SK-N-MC (cell line): Measurements from ENCODE around the gene TMEFF1.

ENCODE experiments used
- EZH2 ChIP-seq: fragments of 200-600 bp; sonication (generic); IDR thresholded peaks from one replicate; pipeline ENCODE4 v1.6.1; 2017; ENCODE audit warnings: antibody characterized with exemption
- FOXP2 ChIP-seq: optimal IDR thresholded peaks from 2 replicates; pipeline ENCODE3; 2011; ENCODE audit warnings: mild to moderate bottlenecking, moderate library complexity; ENCODE audit not compliant: insufficient read depth; ENCODE audit errors: extremely low read length, control extremely low read depth
- POLR2AphosphoS5 ChIP-seq: IDR thresholded peaks from 2 replicates; pipeline ENCODE4 v1.6.1; 2012; ENCODE audit warnings: mild to moderate bottlenecking, low read depth, low read length, borderline replicate concordance

DNA sequence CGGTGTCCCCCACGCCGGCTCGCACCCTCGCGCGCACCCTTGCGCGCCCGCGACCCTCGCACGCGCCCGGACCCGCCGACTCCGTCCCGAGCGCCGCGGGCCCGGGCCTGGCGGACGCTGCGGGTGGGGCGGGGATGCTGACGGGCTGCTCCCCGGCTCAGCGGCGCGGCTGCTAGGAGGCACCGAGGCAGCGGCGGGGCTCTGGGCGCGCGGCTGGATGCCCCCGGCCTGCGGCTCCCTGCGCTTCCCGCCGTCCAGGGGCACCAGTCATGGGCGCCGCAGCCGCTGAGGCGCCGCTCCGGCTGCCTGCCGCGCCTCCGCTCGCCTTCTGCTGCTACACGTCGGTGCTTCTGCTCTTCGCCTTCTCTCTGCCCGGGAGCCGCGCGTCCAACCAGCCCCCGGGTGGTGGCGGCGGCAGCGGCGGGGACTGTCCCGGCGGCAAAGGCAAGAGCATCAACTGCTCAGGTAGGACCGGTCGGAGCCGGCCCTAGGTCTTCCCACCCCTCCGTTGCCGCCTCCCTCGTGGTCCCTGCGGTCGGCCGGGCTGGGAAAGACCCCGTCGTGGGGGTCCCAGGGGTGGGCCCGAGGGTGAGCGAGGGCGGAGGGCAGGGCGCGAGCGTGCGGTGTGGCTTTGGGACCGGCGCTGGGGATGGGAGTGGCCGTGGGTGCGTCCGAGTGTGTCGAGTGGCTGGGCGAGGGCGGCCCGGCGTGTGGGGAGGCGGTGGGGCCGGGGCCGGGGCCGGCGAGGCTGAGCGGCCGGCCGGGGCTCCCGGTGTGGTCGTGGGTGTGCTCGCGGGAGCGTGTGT lies 530 bp downstream of the TMEFF1 start:
- TF ChIP-seq EZH2 (no peak), POLR2AphosphoS5 (no peak), FOXP2 (no peak)
